Activated CD8-positive, alpha-beta memory T cell treated with anti-CD3 and anti-CD28 coated beads, Interleukin-2, amount 50 U/mL, for 1 hour (primary cell): ENCODE data around the gene AKT3.
"Not testable (repeated sequence)": the region's sequence is repeated elsewhere in the genome, so short reads cannot be mapped to it uniquely, and the experiment has no call there.

Experiments
- DNase-seq: peaks from one replicate; pipeline ENCODE4 v3.0.0-alpha.2; 2020; ENCODE audit errors: extremely low read depth

AKT3 gene

DNA sequence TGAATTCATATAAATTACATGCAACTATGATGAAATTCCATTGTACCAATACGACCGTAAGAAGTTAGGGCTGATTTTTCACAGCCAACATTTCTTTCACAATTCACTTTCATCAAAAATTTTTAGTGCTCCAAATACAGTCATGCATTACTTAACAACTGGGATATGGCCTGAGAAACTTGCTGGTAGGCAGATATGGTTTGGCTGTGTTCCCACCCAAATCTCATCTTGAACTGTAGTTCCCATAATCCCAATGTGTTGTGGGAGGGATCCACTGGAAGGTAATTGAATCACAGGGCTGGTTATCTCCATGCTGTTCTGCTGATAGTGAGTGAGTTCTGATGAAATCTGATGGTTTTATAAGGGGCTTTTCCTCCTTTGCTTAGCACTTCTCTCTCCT is 244.4 kb downstream of the AKT3 start:
- DNase-seq = no peak

DNA sequence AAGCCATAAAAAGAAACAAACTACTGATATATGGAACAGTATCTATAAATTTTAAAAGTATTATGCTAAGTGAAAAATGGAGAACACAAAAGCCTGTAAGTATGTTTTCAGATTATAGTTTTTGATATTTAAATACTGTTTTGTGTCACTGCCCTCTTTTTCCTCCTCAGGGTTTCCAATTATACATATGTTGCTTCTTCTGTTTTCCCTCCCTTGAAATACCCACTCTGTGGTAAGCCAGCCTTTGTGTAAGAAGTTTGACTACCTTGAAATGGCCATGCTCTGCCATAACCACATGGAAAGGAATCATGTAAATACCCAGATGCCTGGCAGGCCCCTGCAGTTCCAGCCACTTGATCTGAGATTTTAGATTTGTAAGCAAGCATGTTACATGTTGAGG is 248.3 kb downstream of the AKT3 start:
- DNase-seq = no peak

- DNase-seq = no peak
Measured at GRCh38 chr1:243598433-243598832, 251.6 kb downstream of the AKT3 start.

GRCh38 chr1:243597383-243597782 is 252.7 kb downstream of the AKT3 start:
- no peak for DNase-seq

DNA sequence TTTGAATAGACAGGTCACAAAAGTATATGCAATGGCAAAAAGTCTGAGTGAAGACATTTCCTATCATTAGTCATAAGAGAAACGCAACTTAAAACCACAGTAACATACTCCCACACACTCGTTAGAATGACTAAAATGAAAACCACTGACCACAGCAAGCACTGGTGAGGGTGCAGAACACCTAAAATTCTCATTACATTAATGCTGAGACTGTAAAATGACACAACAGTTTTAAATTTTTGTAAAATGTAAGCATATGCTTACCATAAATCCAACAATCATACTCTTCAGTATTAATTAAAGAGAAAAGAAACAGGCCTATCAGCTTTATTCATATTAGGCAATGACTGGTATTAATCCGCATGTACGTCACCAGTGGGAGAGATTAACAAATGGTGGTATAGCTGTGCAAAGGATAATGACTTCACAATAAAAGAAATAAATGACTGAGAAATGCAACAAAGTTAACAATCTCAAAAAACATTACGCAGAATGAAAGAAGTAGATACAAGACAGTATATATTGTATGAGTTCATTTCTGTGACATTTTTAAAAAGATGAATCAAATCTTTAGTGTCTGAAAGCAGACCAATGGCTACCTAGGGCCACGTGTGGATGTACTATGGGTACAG is 253.5 kb downstream of the AKT3 start:
- DNase-seq = no peak

GRCh38 chr1:243595527-243596210 is 254.4 kb downstream of the AKT3 start:
- DNase-seq = no peak

DNA sequence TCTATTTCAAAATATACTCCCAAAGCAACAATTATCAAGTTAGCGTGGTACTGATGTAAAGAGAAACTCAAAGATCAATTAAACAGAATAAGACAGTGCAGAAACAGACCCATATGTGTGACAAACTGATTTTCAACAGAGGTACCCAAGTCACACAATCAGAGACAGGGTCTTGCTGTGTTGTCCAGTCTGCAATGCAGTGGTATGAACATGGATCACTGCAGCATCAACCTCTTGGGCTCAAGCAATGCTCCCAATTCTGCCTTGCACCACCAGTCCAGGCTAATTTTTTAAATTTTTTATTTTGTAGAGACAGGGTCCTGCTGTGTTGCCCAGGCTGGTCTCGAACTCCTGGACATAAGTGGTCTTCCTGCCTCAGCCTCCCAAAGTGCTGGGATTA is 255.6 kb downstream of the AKT3 start:
- DNase-seq = no peak

DNA sequence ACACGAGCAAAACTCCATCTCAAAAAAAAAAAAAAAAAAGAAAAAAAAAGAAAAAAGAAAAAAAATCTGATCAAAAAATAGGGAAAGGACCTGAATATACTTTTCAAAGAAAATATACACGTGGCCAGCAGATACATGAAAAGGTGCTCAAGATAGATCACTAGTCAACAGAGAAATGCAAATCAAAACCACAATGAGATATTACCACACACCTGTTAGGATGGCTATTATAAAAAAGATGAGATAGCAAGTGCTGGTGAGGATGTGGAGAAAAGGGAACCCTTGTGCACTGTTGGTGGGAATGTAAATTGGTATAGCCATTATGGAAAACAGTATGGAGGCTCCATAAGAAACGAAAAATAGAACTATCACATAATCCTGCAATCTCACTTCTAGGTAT is 260.8 kb downstream of the AKT3 start:
- not testable (repeated sequence) for DNase-seq

DNA sequence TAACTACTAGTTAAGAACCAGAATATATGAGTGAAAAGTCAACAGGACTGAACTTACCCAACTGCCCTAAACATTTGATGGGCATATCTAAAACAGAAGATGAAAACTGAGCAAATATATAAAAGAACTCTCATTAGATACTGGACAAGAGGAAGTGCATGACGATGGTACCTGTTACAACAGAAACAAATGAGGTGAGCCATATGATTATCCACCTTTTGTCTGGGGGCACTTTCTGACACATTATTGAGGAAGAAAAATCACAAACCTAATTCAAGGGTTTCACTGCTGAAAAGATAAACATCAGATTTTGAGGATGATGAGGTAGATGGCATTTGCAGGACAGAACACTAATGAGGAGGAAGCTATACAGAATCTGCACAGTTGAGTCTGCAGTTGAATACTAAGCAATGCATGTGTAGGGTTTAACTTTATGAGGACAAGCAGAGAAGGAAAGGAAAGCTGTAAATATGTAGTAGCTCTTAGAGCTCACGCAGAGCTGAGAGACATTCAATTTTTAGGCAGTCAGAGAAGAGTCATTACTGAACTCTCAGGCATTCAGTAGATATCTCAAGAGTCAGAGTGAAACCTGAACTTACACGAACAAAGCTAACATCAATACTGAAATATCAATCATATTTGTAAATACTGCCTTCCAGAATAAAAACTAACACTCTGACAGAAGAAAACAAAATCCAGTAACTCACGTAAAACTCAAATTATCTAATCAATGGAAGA is 262.1 kb downstream of the AKT3 start:
- DNase-seq = no peak

- no peak for DNase-seq
Measured at GRCh38 chr1:243587285-243587684, 262.8 kb downstream of the AKT3 start.

GRCh38 chr1:243585982-243586381 is 264.1 kb downstream of the AKT3 start:
- DNase-seq = no peak

- DNase-seq = no peak
Measured at GRCh38 chr1:243582326-243582725, 267.7 kb downstream of the AKT3 start.

DNA sequence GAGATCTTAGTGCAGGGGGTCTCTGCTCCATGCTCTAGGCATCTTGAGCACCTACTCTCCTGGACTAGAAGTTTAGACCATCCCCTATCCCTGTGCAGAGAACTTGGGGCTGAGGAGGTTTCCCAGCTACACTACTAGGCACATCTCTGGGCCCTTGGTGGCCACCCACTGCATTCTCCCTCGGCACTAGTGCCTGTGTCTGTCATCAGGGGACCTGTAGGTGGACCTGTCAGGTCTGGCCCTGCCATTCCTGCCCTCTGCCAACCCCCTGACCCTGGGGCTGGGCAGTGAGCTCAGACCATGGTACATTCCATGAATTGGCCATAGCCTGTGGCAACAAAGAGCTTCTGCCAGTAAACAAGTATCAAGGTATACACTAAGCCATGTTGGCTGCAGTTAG is 269.1 kb downstream of the AKT3 start:
- no peak for DNase-seq

- no peak for DNase-seq
Measured at GRCh38 chr1:243580072-243580471, 270.0 kb downstream of the AKT3 start.

DNA sequence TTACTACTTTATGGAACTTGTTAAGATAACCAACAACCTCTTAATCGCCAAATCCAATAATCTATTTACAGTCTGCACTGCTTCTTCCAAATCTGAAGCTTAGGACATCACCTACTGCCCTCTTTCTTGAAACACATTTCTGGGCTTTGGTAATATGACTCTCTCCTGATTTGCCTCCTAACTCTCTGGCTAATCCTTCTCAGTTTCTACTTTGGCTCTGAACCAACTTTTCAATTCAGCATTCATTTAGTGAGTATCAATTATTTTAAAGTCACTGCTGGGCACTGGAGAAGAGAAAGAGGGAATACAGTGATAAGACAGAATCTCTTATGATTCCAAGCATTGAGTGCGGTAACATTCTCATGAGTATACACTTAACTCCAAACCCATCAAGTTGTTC is 275.0 kb downstream of the AKT3 start:
- DNase-seq = no peak

DNA sequence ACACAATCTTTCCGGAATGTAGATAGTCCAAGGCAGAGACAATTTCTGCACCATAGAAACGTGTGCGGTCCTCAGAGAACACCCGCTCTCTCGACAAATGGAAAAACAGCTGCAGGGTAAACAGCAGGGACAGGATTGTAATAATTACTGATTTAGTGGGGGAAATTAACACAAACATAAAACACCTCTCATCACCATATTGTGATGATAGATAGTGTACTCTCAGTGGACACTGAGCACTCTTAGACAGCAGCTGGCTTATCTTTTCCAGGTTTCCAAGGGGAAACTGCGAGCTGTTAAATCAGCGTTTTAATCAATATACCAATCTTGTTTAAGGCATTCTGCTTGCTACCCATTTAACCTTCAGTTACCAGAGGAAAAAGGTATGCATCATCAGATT is 277.1 kb downstream of the AKT3 start:
- DNase-seq = no peak

DNA sequence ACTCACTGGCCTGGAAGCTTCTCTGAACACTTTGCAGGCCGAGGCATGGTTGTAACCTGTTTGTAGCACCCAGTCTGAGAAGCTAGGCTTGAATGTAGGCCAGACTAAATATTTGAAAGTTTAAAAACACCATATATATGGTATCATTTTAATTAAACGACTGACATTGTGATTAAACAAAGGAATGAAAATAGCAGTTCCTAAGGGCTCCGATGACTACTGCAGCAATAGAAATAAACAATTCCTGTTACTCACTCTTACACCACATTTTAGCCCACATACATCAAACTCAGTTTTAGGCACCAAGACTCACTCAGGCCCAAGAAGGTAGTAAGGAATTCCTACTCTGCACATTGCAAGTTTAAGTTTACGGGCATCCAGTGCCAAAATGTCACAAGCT is 281.2 kb downstream of the AKT3 start:
- no peak for DNase-seq

DNA sequence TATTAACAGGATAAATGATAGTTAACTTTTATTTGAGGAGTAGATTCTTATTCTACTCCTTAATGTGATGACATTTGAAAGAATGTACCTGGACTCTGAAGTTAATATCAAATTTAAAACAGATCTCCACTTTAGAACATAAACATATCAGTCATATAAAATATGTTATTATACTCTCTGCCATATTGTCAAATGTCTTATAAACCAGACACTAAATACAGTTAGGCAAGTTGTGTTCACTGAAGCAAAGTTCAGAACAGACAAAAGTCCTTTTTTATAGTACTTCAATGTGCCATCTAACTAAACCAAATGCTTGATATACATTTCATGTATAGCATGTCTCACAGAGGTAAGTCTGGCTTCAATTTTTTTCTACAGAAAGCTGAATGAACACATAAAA is 285.2 kb downstream of the AKT3 start:
- no peak for DNase-seq

- DNase-seq = no peak
Measured at GRCh38 chr1:243563732-243564131, 286.3 kb downstream of the AKT3 start.

DNA sequence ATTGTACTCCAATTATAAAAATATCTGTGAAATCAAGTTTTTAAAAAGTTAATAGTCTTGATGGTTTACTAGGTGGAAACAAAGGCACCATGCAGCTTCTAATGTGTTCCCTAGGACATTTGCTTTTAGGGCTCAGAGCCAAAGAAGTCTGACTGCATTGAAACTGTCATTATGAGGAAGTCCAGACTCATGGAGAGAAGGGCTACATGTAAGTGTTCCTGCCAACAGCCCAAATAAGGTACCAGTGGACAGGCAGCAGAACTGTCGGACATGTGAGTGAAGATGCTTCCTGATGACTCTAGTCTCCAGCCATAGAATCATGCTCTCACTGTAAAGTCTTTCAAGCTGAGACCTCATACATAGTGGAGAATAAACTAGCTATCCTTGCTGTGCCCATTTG is 287.6 kb downstream of the AKT3 start:
- no peak for DNase-seq

DNA sequence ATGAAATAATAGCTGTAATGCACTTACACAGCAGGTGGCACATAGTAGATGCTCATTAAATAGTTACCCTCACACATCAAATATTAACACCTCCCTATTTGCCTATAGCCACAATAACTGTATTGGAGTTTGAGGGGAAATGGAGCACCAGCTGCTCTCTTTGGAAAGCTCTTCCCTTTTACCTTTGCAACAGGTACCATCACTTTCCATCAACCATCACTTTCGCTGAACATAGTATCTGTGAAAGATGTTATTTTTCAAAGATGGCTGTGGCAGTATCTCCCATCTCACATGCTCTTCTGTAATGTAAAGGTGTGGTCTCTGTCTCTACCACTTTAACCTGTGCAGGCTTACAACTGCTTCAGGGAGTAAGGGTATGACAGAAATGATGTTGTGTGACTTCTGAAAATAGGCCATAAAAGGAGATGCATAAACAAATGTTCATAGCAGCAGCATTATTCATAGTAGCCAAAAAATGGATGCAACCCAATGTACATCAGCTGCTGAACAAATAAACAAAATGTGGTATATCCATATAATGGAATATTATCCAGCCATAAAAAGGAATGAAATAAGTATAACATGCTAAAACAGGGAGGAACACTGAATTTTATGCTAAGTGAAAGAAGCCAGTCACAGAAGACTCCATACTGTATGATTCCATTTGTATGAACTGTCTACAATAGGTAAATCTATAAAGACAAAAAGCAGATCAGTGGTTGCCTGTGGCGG is 288.3 kb downstream of the AKT3 start:
- DNase-seq = no peak

- DNase-seq = no peak
Measured at GRCh38 chr1:243559575-243560162, 290.4 kb downstream of the AKT3 start.
